HEK293 (cell line): ENCODE data around the gene AFG3L2.
A peak's percentile ranks its signal among the peaks of the same experiment; 100 is the strongest.

Experiments used
- CTCF ChIA-PET: fragments of 350-600 bp; formaldehyde crosslinking; extraction: SDS; loops from one replicate; lab custom pipeline; 2021; ENCODE audit warnings: antibody characterized with exemption; lab: Yijun Ruan, JAX
- POLR2A ChIA-PET: fragments of 300-600 bp; formaldehyde crosslinking; extraction: SDS; loops from one replicate; lab custom pipeline; 2020; ENCODE audit warnings: antibody characterized with exemption, inconsistent platforms; lab: Yijun Ruan, JAX
- H3K27ac ChIP-seq: fragments of 200-500 bp; sonication (Bioruptor generic); 2 replicates; pipeline ENCODE4 v1.5.1; 2014; ENCODE audit warnings: low read depth, low read length, control low read depth, inconsistent platforms; ENCODE audit errors: extremely low read depth
- H3K36me3 ChIP-seq, 2 experiments: fragments of 200-500 bp in 1 of 2; sonication (Bioruptor generic) in 1 of 2; 1 replicate in 1 of 2; 2 replicates in 1 of 2; pipeline ENCODE4 v1.5.1; 2014 to 2017; ENCODE audit warnings: inconsistent platforms in 2 of 2, low read length in 2 of 2; ENCODE audit not compliant: control insufficient read depth in 2 of 2, insufficient read depth in 1 of 2
- H3K4me1 ChIP-seq: fragments of 200-500 bp; sonication (Bioruptor generic); 2 replicates; pipeline ENCODE4 v1.5.1; 2014; ENCODE audit warnings: mild to moderate bottlenecking, low read length, inconsistent platforms; ENCODE audit not compliant: control insufficient read depth, insufficient read depth
- H3K4me3 ChIP-seq: 2 replicates; pipeline ENCODE4 v1.5.1; 2011; ENCODE audit warnings: low read depth, mild to moderate bottlenecking, control low read depth, low read length, moderate library complexity
- H3K9me3 ChIP-seq: fragments of 200-500 bp; sonication (Bioruptor generic); 2 replicates; pipeline ENCODE4 v1.5.1; 2014; ENCODE audit warnings: low read depth, low read length, inconsistent platforms; ENCODE audit not compliant: control insufficient read depth, insufficient read depth
- BCL11B ChIP-seq: fragments of 450-650 bp; formaldehyde crosslinking; IDR thresholded peaks from 2 replicates; pipeline ENCODE4 v1.5.1; 2016; ENCODE audit warnings: low read depth, missing biosample characterization, missing genetic modification characterization
- FEZF1 ChIP-seq: fragments of 450-650 bp; formaldehyde crosslinking; IDR thresholded peaks from 2 replicates; pipeline ENCODE4 v1.5.1; 2016; ENCODE audit warnings: missing biosample characterization, missing genetic modification characterization
- IKZF3 ChIP-seq: fragments of 450-650 bp; IDR thresholded peaks from 2 replicates; pipeline ENCODE4 v1.5.0; 2018; ENCODE audit warnings: missing biosample characterization, mild to moderate bottlenecking, missing genetic modification characterization, moderate library complexity
- KLF17 ChIP-seq: fragments of 450-650 bp; formaldehyde crosslinking; IDR thresholded peaks from 2 replicates; pipeline ENCODE4 v1.5.1; 2016; ENCODE audit warnings: missing biosample characterization, missing genetic modification characterization
- PATZ1 ChIP-seq: fragments of 450-650 bp; formaldehyde crosslinking; IDR thresholded peaks from 2 replicates; pipeline ENCODE4 v1.5.1; 2016; ENCODE audit warnings: missing biosample characterization, missing genetic modification characterization
- PRDM10 ChIP-seq: fragments of 450-650 bp; formaldehyde crosslinking; IDR thresholded peaks from 2 replicates; pipeline ENCODE4 v1.5.1; 2016; ENCODE audit warnings: missing biosample characterization, missing genetic modification characterization
- TRIM28 ChIP-seq: IDR thresholded peaks from 2 replicates; pipeline ENCODE4 v1.6.1; 2011; ENCODE audit warnings: low read length, control low read depth, borderline replicate concordance
- ZBTB26 ChIP-seq: fragments of 450-650 bp; formaldehyde crosslinking; optimal IDR thresholded peaks from 2 replicates; pipeline ENCODE3; 2016; ENCODE audit warnings: missing biosample characterization, mild to moderate bottlenecking, missing genetic modification characterization
- ZBTB44 ChIP-seq: fragments of 450-650 bp; IDR thresholded peaks from 2 replicates; pipeline ENCODE4 v1.5.1; 2018; ENCODE audit warnings: missing biosample characterization, mild to moderate bottlenecking, missing genetic modification characterization
- ZNF280C ChIP-seq: fragments of 450-650 bp; formaldehyde crosslinking; IDR thresholded peaks from 2 replicates; pipeline ENCODE4 v1.5.1; 2016; ENCODE audit warnings: missing biosample characterization, missing genetic modification characterization
- ZNF394 ChIP-seq: fragments of 450-650 bp; formaldehyde crosslinking; IDR thresholded peaks from 2 replicates; pipeline ENCODE4 v1.5.1; 2016; ENCODE audit warnings: missing biosample characterization, missing genetic modification characterization, mild to moderate bottlenecking, moderate library complexity, borderline replicate concordance
- ZNF433 ChIP-seq: fragments of 450-650 bp; formaldehyde crosslinking; IDR thresholded peaks from 2 replicates; pipeline ENCODE4 v1.5.1; 2016; ENCODE audit warnings: missing biosample characterization, missing genetic modification characterization, low read depth

The AFG3L2 gene

GRCh38 chr18:12309683-12310198 is 67.3 kb downstream of the AFG3L2 start:
- Histone ChIP-seq H3K36me3 (peaks cover 24 to 47% of the 10 kb centered on the region in 2 experiments), H3K4me3 (peak overlapping the region; percentile 2; the same call in 1 of the 2 replicates), H3K4me1 (no peaks in the 10 kb centered on the region), H3K27ac (no peak overlapping the region), H3K9me3 (no peaks in the 10 kb centered on the region)
- no peak for TF ChIP-seq TRIM28
- TF ChIP-seq IKZF3 = no peak
- TF ChIP-seq PRDM10 (tag by site-specific recombination) = 0 out of 2 replicates have a peak, but pooled peaks have one; percentile 11
- no peak for TF ChIP-seq FEZF1 (tag by site-specific recombination)
- TF ChIP-seq BCL11B (tag by site-specific recombination) = no peak
- ChIA-PET POLR2A (interaction anchor here (0.6 to 3.2 kb wide), 10 partner anchors 8 to 658 kb away, joined by 3 to 17 read pairs (median 5); partner anchors contain the start of gene AFG3L2), CTCF (interaction anchor here (0.8 to 12.6 kb wide), 4 partner anchors 18 to 625 kb away, joined by 3 to 101 read pairs (median 4); no protein-coding TSS in a partner anchor)

- peaks cover 23 to 39% of the 10 kb centered on the region in 2 experiments for H3K36me3 ChIP-seq
- ChIA-PET POLR2A (interaction anchor here (0.6 to 3.2 kb wide), 12 partner anchors 9 to 72 kb away, joined by 3 to 17 read pairs (median 6); partner anchors contain the start of gene AFG3L2), CTCF (interaction anchor here (0.6 to 12.6 kb wide), 4 partner anchors 19 to 626 kb away, joined by 3 to 101 read pairs (median 3); no protein-coding TSS in a partner anchor)
- H3K4me3 ChIP-seq = peak overlapping the region; percentile 70
- H3K9me3 ChIP-seq = no peaks in the 10 kb centered on the region
- no peaks in the 10 kb centered on the region for H3K4me1 ChIP-seq
- peak overlapping the region; percentile 80; the same call in 1 of the 2 replicates for H3K27ac ChIP-seq
- TF ChIP-seq ZNF433 (no peak), ZBTB44 (tag by site-specific recombination) (peak; percentile 5; the same call in 1 of the 2 replicates), KLF17 (tag by site-specific recombination) (peak; percentile 66), PRDM10 (tag by site-specific recombination) (no peak), ZBTB26 (tag by site-specific recombination) (peak; percentile 82), PATZ1 (tag by site-specific recombination) (peak; percentile 49), IKZF3 (no peak), ZNF280C (tag by site-specific recombination) (no peak), ZNF394 (tag by site-specific recombination) (peak; percentile 54; the same call in 1 of the 2 replicates)
These were observed 68.5 kb downstream of the AFG3L2 start for GRCh38 chr18:12308386-12309100.
